Suppressor macrophage treated with lipopolysaccharide for 1 hour (primary cell): Measurements from ENCODE around the gene WDR38.

Source experiments
- DNase-seq, 3 donors: peaks; one replicate each; pipeline ENCODE4 v3.0.0-alpha.2; 2020 to 2022

WDR38 gene

DNA sequence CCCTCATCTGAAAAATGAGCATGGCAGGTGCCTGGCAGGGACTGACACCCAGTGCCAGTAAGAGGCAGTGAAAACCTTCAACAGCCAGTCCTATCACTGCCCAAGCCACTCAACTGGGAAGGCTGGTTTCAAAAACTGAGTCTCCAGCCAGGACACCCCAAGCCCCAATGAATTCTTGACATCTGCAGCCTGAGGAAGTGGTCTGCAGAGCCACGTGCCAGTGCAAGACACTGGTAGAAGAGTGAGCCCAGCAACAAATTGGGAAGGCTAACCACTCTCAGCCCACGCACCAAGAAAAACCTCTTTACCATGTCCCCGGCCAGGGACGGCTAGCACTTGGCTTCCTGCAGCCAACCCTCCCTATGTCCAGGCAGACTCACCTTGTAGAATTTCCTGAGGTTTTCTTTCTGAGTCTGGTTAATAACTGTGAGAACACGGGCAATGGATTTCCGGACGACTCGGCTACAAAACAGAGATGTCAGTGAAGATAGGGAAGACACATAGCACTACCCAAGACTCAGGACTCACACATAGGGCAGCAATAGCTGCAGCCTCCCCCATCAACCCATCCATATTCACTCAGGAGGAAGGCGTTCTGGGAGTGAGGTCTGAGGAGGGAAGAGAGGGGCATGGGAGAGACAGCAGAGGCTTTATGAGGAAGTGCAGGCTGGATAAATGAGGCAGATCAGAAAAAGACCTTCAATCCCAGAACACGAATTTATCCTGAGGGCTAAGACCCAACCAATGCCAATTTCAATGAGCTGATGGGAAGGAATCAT is 6.7 kb downstream of the WDR38 start:
- DNase-seq: no peak

DNA sequence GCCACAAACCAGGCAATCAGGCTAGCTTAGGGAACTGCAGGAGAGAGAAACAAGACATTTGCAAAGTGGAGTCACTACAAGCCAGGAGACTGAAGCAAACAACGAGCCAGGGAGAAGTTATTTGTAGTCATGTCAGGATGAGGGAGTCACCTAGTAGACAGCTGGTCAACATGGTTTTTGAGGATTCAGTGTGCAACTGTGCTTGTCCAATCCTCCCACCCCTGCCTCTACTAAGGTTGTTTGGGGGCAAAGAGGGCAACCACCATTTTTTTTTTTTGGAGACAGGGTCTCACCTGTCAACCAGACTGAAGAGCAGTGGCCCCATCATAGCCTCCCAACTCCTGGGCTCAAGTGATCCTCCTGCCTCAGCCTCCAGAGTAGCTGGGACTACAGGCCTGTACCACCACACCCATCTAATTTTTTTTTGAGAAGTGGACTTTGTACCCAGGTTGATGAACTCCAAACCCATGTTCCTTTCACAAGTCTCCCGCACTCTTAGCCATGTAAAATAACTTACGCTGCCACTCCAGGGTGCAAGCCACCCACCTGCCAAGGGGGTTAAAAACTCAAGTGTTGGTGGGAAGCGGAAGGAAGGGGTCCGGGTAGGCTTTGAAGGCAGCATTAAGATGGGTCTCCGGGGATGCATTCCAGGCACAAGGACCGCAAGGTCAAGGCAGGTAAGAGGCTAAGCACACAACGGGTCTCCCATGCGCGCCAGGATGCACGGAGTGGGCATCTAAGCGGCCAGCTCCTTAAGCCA is 7.5 kb downstream of the WDR38 start:
- DNase-seq: peak in 1 of 3 donors; percentile 18

DNA sequence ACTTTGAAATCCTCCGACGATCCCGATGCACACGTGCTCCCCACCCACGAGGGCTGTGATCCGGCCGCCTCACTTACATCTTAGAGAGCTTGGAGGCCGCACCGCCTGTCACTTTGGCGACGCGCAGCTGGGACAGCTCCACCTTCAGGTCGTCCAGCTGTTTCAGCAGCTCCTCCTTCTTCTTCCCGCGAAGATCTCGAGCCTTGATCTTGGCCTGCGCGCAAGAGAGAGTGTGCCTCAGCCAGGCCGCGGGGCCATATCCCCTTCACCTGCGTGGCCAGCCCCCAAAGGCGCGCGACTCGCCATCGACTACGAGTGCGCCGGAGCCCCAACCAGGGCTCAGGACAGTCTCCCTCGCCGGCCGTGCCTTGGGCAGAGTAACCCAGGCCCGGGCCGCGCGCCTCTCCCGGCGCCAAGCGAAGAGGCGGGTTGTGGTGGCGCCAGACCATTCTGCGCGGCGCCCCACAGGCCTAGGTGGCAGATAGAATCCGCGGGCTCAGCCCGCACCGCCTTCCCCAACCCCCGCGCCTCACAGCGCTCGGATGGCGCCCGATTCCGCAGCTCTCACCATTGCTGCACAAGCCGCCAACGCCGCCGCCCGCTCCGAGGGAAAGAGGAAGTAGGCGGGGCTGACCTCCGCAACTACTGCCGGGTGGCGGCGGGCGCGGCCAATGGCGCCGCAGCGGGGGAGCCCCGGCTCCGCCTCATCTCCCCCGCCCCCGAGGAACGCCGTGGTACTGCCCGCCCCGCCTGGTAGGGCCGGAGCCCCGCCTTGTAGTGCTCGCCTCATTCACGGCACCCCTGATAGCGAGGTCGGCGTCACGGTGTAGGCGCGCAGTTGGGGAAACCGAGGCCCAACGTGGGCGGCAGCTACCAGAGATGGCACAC is 8.3 kb downstream of the WDR38 start, which contains the start of the genes ARPC5L and RPL35:
Gene ARPC5L (plus strand): TSS at position 789 of the 888 bp plus-strand sequence. CDS start 7,161 bp downstream, outside the sequence.
Gene RPL35 (minus strand): TSS at position 616 of the 888 bp plus-strand sequence. CDS start 45 bp downstream, at position 571.
- peak; percentile 96 to 99 (median 98) for DNase-seq

DNA sequence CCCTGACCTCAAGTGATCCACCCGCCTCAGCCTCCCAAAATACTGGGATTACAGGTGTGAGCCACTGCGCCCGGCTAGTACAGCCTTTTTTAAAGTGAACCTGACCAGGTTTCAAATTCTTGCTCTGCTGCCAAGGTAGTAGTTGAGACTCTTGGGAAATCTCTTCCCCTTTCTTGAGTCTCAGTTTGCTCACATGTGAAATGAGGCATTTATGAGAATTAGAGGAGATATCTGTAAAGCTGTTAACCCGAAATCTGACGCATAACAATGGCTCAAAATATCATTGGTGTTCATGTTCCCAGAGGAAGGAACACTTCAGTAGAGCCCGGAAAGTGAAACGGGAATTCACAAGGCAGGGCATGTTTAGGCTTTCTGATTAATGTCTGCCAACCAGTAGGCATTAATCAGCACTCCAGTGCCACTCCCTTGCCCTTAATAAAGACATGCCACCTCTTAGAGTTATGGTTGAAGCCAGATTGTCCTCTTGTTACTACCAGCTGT is 10.2 kb downstream of the WDR38 start:
- DNase-seq: peak; percentile 33 to 76 (median 53)

DNA sequence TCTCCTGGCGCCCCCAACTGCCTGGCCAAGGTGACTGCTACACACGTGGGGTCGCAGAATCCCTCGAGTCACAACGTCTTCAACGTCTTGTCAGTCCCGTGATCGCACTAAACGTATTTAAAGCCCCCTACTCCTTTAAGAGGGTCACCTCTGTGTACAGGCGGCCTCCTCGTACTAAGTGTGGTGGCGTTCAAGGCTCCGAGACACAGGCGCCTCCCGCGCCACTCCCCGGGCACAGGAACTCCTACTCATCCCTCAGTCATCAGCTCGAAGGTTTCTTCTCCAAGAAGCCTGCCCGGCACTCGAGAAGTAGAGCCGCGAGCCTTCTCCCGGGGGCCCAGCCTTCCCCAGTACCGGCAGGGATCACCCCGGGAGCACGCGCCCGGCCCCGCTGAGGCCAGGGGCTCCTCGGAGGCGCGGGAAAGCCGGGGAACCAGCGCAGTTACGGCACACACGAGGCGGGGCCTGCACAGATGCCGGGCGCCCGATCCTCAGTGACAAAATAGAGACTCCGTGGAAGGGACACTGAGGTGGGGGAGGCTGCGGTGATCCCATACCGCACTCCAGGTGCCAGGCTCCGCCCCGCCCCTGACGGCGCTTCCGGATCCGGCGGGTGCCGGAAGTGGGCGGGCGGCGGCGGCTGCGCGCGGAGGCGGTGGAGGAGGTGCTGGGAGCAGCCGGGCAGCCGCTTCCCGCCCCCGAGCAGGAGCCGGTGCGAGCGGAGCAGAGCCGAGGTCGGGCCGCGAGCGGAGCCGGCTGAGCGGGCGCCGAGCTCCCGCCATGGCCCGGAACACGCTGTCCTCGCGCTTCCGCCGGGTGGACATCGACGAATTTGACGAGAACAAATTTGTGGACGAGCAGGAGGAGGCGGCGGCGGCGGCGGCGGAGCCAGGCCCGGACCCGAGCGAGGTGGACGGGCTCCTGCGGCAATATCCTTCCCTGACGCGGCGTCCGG is 15.5 kb downstream of the WDR38 start:
- DNase-seq: peak; percentile 86 to 96 (median 93)

DNA sequence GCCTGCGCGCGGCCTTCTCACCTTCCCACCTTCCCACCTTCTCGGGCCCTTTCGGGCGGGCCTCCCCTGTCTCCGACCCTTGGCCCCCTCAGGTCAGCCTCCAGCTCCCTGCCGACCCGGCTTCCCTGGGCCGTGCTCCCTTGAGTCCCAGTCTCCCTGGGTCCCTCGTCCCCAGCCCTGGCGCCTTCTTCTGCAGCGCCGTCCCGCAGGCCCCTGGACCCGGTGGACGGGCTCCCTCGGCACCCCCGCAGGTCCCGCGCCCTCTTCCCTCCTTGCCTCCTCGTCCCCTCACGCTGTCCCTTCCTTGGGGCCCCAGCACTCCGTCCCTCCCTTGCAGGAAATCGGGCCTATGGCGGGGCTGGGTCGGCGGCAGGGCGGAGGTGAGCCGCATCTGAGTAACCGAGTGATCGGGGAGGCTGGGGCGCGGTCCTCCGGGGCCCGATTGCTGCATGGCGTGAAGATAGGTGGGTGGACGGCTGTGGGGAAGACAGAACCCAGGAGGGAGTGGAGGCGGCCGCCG is 16.3 kb downstream of the WDR38 start:
- peak; percentile 31 to 63 (median 38) for DNase-seq

DNA sequence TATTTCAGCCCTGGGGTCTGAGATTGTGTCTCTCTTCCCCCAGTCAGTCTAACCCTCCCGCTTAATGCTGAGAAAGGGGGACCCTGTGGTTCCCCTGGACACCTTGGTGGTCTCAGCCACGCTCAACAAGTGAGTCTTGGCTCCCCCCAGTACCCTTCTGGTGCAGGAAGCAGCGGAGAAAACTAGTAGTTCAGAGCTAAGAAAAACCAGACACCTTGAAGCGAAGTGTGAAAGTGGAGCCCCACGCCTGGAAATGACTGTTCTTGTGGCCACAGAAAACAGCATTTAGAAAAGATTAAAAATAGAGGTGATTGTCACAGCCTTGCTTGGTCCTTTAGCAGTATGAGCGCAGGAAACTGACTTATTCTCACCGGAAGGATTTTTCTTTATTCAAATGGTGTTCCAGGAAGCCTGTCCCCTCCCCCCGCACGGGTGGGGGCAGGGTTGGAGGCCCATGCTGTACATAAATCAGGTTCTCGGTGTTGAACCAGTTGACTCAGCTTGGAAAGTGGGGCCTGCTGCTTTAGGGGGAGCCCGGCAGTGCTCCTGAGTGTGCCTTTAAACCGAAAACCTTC is 16.8 kb downstream of the WDR38 start:
- peak in 2 of 3 donors; percentile 47 to 59 for DNase-seq

DNA sequence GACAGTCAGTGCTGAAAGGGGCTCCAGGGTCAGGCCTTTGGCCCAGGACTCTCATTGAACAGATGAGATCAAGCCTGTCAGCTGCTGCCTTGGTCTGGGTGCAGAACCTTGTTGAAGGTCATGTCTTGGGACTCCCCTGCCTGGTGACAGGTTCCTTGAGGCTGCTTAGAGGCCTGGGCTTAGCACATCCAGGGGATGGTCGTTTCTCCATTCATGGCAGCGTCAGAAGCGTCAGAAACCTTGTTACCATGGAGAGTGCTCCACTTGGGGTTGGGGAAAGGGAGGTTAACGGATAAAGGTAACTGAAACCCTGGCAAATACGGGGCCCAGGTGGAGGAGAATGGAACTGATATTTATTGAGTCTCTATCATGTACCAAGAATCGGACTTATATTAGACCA is 17.5 kb downstream of the WDR38 start:
- DNase-seq: peak in 1 of 3 donors; percentile 36

DNA sequence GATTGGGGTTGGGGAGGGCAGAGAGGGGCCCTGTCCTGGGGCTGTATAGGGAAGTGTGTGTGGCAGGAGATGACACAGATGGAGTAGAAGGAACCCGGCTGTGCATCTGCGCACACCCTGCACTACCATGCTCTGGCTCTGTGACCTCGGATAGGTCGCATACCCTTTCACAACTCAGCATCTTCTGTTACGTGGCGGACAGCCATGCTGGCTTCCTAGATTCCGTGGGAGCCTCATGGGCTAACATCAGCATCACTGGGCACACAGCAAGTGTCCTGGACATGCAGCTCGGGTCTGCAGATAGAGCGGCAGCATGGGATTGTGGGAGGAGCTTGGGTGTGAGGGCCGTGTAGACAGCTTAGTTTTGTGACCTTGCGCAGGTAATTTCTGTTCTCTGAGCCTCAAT is 17.9 kb downstream of the WDR38 start:
- DNase-seq: no peak

DNA sequence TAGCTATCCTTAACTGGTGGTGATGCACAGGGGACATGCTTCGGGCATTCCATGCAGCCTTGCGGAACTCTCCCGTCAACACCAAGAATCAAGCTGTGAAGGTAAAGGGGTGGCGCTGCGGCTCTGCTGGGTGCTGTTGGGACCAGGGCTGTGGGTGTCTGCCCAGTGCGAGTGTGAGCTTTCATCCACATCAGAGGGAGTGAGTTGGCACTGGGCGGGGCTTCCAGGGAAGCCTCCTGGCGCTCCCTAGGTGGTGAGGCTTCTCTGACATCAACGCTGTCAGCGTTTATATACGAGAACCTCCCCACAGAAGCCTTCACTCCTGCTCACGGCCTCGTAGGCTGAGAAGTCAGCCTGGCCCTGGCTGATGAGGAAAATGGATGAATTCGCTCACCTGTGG is 20.4 kb downstream of the WDR38 start:
- no peak for DNase-seq

DNA sequence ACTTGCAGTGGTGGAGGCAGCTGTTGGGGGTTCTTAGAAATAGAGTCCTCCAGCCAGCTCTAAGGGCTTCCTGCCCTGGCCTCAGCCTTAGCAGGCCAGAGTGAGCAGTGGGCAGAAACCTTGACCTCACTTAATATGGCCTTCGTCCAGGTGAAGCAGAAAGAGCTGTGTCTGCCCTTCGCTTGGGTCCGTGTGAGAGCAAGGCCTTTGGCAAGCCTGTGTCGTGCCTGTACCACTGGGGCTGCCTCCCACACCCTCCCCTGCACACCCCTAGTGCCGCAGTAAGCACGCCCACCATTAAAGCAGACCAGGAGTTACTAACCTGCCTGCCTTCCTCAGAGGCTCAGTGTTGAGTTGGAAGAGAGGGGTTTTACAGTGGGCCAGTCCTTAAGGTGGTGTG is 22.2 kb downstream of the WDR38 start:
- no peak for DNase-seq

DNA sequence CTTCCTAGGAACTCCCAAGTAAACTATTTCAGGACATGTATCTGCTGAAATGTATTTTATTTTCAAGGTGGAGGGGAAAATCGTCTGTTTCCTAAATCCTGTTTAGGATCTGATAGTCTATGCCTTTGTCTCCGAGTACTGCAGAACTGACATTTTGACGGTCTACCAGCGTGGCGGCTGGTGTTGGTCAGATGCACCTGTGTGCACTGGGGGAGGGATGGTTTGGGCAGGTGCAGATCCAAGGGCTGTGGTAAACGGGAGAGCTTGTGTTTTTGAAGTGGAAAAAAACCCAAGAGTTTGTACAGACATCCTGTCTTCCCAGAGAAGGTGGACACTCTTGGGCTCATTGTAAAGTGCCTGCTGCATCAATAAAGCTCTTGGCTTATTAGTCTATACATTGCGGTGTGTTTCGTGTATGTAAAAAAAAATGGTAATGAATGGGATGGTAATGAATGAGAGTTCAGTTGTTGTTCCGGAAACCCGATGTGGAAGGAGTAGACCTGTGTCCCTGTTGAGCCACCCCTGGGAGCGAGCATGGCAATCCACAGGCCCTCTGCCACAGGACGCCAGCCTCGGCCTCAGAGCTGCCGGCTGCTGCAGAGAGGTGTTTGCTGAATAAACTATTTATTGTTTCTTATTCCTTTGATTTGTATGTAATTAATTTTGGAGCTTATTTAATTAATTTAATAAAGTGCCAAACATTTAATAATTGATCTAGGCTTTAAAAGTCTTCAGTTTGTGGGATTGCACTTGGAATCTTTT is 23.9 kb downstream of the WDR38 start:
- DNase-seq: no peak

DNA sequence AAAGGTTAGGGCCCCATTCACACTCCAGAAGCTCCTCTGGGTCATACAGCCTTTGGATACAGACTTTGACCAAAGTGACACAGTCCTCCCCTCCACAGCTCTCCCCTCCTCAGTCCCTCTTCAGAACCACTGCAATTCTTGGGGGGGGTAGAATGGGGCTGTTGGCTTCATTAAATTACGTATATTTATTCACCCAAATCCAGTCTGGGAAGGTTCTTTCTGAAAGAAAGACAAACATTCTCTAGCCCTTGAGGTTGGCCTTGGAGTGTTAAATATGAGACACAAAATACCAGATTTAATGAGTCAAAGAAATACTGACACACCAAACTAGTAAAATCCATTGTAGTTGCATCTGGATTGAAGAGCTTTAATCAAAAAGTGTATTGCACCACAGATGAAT is 24.8 kb downstream of the WDR38 start:
- no peak for DNase-seq

DNA sequence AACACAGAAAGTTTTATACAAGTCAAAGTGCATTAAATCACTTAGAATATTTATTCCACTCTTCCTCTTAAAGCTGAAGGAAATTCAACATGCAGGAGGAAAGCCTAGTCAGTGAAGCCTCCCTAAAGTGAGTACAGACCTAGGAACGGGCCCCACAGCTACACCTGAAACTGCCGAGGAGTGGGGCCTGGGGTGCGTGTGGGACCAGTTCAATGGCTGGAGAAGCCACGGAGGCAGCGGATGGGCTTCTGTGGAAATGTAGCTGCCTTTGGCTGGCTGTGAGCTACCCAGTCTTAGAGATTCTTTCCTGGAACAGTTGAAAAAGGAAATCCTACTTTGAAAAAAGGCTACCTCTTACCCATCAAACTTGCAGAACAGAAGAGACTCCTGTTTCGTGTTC is 25.3 kb downstream of the WDR38 start:
- no peak for DNase-seq

DNA sequence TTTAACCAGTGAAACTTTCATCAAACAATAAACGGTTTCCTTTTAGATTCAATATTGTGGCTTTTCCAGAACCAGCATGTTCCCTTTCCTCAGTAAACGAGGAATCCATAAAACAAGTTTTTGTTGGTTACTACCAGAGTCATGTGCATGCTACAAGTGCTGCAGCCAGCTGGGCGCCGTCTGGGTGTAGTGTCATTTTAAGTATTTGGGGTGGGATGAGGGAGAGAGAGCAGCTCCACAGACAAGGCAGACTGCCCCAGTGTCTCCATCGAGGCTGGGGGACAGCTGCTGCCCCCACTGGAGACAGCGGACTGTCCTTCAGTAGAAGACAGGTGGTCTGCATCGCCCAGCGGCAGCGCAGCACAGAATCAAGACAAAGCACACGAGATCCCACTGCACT is 26.0 kb downstream of the WDR38 start:
- DNase-seq: peak in 1 of 3 donors; percentile 17

DNA sequence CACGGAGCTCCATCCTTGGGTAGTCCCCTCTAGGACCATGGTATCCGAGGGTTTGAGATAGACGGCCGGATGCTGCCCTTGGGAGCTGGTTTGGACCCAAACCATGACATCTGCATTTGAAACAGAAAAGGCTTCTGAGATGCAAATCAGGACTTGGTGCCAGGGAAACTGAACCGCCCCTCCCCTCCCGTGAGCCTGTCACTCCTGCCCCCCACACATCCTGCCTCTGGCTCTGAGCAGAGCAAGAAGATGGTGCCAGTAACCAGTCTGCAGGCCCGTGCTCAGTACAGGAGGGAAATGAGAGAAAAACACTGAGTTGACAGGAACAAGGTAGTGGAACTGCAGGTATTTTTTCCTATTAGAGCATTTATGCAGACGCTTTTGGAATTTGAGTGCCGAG is 27.2 kb downstream of the WDR38 start:
- DNase-seq: peak in 1 of 3 donors; percentile 15

DNA sequence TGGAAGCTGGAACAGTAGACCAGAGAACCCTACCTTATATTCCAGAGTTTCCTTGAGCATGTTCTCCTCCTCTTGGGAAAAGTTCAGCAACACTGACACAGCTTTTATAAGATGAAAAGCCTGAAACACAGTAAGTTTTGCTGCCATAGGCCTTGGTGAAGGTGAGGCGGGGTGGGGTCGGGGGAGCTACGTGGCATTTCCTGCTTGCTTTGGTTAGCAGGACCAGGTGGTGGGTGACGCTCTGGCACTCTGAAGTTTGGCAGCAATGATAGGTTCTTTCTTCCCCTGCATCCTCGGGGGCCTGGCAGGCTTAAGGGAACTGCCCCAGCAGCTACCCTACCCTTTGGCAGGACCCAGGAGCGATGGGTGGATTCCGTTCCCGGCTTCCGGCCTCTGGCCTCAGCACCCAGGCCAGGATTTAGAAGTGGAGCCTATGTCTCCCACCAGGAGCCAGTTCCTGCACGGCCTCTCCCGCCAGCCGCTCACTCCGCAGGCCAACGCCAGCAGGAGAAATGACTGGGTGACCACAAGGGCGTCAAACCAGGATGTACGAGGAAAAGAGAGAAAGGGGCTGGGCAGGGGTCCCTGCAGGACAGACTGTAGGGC is 28.0 kb downstream of the WDR38 start:
- DNase-seq: peak in 1 of 3 donors; percentile 3

DNA sequence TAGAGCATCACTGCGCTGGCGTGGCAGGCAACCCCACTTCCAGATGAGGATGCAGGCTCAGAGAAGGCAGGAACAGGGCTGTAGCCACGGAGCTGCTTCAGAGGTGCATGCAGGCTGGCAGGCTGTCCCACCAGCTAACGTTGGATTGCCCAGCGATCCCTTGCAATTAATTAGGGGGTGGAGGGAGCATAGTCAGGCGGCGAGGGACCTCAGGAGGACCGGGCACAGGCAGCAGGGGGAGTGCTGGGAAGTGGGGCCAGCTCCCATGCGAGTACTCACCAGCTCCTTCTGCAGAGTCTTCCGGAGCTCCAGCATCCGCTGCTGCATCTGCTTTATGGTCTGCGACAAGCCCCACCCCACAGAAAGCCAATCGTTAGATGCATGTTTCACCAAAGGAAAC is 29.0 kb downstream of the WDR38 start:
- no peak for DNase-seq

DNA sequence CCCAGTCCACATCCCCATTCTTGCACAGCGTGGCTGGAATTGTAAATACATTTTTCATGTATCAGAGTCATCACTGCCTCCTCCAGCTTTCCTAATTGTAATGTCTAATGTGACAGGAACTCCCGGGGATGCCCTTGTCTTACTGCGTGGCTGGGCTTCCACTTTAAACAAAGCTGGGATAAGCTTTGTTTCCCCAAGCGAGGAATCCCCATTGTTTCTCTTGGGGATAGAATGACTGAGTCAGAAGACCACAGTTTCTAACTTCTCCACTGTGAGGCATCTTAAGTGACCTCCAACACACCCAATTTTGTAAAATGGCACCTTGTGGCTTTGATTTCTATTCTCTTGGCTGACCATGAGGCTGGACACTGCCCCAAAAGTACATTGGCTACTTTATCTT is 31.1 kb downstream of the WDR38 start:
- no peak for DNase-seq

DNA sequence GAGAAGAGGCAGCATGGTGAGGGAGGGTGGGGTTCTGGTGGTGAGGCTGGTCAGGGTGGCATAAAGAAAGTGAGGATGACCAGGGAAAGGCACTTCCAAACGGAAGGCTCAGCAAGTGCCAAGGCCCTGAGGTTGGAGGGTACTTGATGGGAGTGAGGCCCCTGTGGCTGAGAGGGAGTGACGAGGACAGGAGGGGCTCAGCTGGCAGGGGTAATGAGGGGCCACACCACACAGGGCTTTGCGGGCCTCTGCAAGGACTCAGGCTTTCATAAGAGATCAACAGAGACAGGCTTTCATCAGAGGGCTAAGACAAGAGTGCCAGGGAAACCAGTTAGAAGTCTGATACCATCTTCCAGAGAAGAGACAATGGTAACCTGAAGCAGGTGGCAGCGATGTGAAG is 32.3 kb downstream of the WDR38 start:
- no peak for DNase-seq
